Transverse colon (tissue), 4 donors: ENCODE data around the gene CCDC167.

Experiments
- CTCF ChIP-seq, 5 experiments: fragments of 200-600 bp in 3 of 5; fragments of 450-650 bp in 2 of 5; sonication (generic) in 3 of 5; IDR thresholded peaks; 1 replicate in 2 of 5; 2 replicates in 3 of 5; pipeline ENCODE4 v1.5.1; 2016 to 2017; ENCODE audit warnings: antibody characterized with exemption in 5 of 5, inconsistent platforms in 3 of 5, mild to moderate bottlenecking in 2 of 5, moderate library complexity in 1 of 5
- EP300 ChIP-seq: sonication (generic); formaldehyde crosslinking; IDR thresholded peaks from one replicate; pipeline ENCODE4 v1.6.1; 2017; ENCODE audit warnings: antibody characterized with exemption, low read depth
- POLR2A ChIP-seq: fragments of 450-650 bp; IDR thresholded peaks from one replicate; pipeline ENCODE4 v1.6.1; 2016; ENCODE audit warnings: antibody characterized with exemption, mild to moderate bottlenecking, moderate library complexity
- POLR2AphosphoS5 ChIP-seq, 3 donors: sonication (generic); formaldehyde crosslinking; IDR thresholded peaks; one replicate each; pipeline ENCODE4 v1.6.1; 2016; ENCODE audit warnings: antibody characterized with exemption in 3 of 3

DNA sequence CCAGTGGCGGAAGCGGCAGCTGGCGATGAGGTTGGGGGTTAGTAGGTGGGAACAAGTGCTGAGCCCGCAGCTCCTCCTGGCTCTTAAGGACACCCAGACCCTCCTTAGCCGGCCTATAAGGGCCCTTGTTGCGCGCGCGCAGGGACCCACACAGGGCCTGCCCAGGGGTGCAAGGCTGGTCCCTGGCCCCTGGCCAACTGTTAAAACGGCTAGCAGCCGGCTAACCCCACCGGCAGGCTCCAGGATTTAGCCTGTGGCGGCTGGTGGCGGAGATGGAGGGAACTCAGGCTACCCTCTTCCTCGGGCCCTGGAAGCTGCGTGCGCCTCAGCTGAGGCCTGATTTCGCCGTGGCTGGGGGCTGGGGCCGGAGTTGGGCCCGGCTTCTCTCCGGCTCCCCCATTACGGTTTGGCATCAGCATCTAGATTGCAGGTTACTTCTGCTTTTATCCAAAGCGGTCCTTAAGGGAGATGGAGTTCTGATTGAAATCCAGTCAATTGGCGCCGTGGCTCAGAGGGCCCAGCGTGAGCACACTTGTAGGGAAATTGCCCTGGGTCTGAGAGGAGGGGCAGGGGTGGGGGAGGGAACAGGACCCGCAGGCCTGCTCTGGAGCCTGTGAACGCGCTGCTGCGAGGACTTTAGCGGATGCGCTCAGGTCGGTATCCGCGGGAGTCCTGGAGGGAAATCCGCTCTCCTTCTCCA lies 36.9 kb upstream of the CCDC167 start:
- TF ChIP-seq CTCF (IDR thresholded peaks at IDR 0.05) (no peak), POLR2A (no peak), POLR2AphosphoS5 (IDR thresholded peaks at IDR 0.05) (no peak), EP300 (no peak)
